K562 (cell line): ENCODE results near the gene SLC26A8. TPM values are rescaled to one million over a fixed set of nuclear protein-coding genes. Genes with fewer than 3 reads are reported as not detected.

Experiments
- ATAC-seq: fragments of 200-7000 bp; cut with Tn5 transposase; 3 replicates; pipeline ENCODE4 v1.9.1; 2020; ENCODE audit warnings: moderate library complexity
- BruUV-seq: library from RNA; stranded (reverse); fragments of 400-500 nt; replicated peaks from 2 replicates; lab custom pipeline; 2021; lab: Mats Ljungman, UMichigan
- CTCF ChIA-PET: fragments of 300-600 bp; formaldehyde crosslinking; extraction: SDS; loops from one replicate; lab custom pipeline; 2021; ENCODE audit warnings: low intra/inter-chr PET ratio; lab: Yijun Ruan, JAX
- POLR2A ChIA-PET: fragments of 300-600, 350-650 bp; sonication (Branson Sonifier 250); formaldehyde crosslinking; extraction: SDS; loops from one replicate; lab custom pipeline; 2021; ENCODE audit warnings: antibody characterized with exemption, inconsistent platforms; lab: Yijun Ruan, JAX
- DNase-seq, 4 experiments: peaks; one replicate each; pipeline versions ENCODE4 v3.0.0 to v3.0.0-alpha.2; 2011 to 2018; ENCODE audit warnings: low spot score in 3 of 4, mixed read lengths in 3 of 4; ENCODE audit errors: extremely low read depth in 1 of 4
- FAIRE-seq: peaks from 2 replicates; lab custom pipeline; 2011; peaks lifted over from hg19 to GRCh38; lab: Jason Lieb, UNC
- H2AFZ ChIP-seq: 2 replicates; pipeline ENCODE4 v1.6.0; 2011; ENCODE audit warnings: low read depth, low read length, control low read depth, inconsistent platforms
- H3K27ac ChIP-seq: fragments of 200-600 bp; 3 replicates; pipeline ENCODE4 v1.8.0; 2011; ENCODE audit warnings: low read depth, mild to moderate bottlenecking, control low read depth, inconsistent platforms, low read length, moderate library complexity, mixed read lengths; ENCODE audit errors: extremely low read depth
- H3K27me3 ChIP-seq, 2 experiments: fragments of 300-600 bp in 1 of 2; 2 replicates in 1 of 2; 3 replicates in 1 of 2; pipeline versions ENCODE4 v1.6.0 to v1.8.0; 2011; ENCODE audit warnings: inconsistent platforms in 2 of 2, low read length in 2 of 2, mild to moderate bottlenecking in 1 of 2, mixed read lengths in 1 of 2, moderate library complexity in 1 of 2; ENCODE audit not compliant: control insufficient read depth in 2 of 2, insufficient read depth in 2 of 2
- H3K36me3 ChIP-seq: fragments of 300-600 bp; 3 replicates; pipeline ENCODE4 v1.8.0; 2011; ENCODE audit warnings: mild to moderate bottlenecking, low read length, inconsistent platforms; ENCODE audit not compliant: control insufficient read depth, insufficient read depth
- H3K4me1 ChIP-seq, 2 experiments: fragments of 200-600 bp in 1 of 2; replicated peaks in 1 of 2; 2 replicates in 1 of 2; 3 replicates in 1 of 2; pipeline versions ENCODE4 v1.5.1 to v1.8.0; 2011; ENCODE audit warnings: inconsistent platforms in 2 of 2, low read length in 2 of 2, mild to moderate bottlenecking in 1 of 2, mixed read lengths in 1 of 2, moderate library complexity in 1 of 2; ENCODE audit not compliant: control insufficient read depth in 2 of 2, insufficient read depth in 2 of 2
- H3K4me2 ChIP-seq: 2 replicates; pipeline ENCODE4 v1.6.1; 2011; ENCODE audit warnings: low read length, control low read depth, inconsistent platforms, mixed read lengths; ENCODE audit not compliant: insufficient read depth
- H3K4me3 ChIP-seq: fragments of 200-600 bp; sonication (generic), shearing (Covaris generic); 2 replicates; pipeline ENCODE4 v1.5.1; 2016; ENCODE audit warnings: control low read depth, inconsistent platforms
- H3K79me2 ChIP-seq: fragments of 200-600 bp; 3 replicates; pipeline ENCODE4 v1.8.0; 2011; ENCODE audit warnings: low read length, inconsistent platforms; ENCODE audit not compliant: control insufficient read depth, insufficient read depth
- H3K9ac ChIP-seq, 2 experiments: 2 replicates each; pipeline versions ENCODE4 v1.6.0 to v1.6.1; 2011; ENCODE audit warnings: low read depth in 2 of 2, low read length in 2 of 2, control low read depth in 1 of 2, inconsistent platforms in 1 of 2, mild to moderate bottlenecking in 1 of 2, mixed read lengths in 1 of 2; ENCODE audit not compliant: insufficient read depth in 1 of 2
- H3K9me1 ChIP-seq: one replicate; pipeline ENCODE4 v1.6.0; 2011; ENCODE audit warnings: inconsistent platforms, mild to moderate bottlenecking, low read length, moderate library complexity; ENCODE audit not compliant: control insufficient read depth, insufficient read depth
- H3K9me3 ChIP-seq: replicated peaks from 2 replicates; pipeline ENCODE4 v1.5.1; 2011; ENCODE audit warnings: low read depth, low read length, inconsistent platforms; ENCODE audit not compliant: control insufficient read depth, insufficient read depth
- H4K20me1 ChIP-seq: replicated peaks from 2 replicates; pipeline ENCODE4 v1.6.1; 2011; ENCODE audit warnings: low read length, inconsistent platforms, mixed read lengths; ENCODE audit not compliant: control insufficient read depth, insufficient read depth
- ARNT ChIP-seq, 2 experiments: fragments of 450-650 bp; IDR thresholded peaks; 2 replicates each; pipeline ENCODE4 v1.6.1; 2016; ENCODE audit warnings: mild to moderate bottlenecking in 1 of 2
- ATF2 ChIP-seq: sonication (generic); formaldehyde crosslinking; IDR thresholded peaks from 2 replicates; pipeline ENCODE4 v1.8.1; 2022; ENCODE audit warnings: missing genetic modification reagents
- CBX8 ChIP-seq: fragments of 200-600 bp; sonication (generic); IDR thresholded peaks from 2 replicates; pipeline ENCODE4 v1.6.1; 2012; ENCODE audit warnings: borderline replicate concordance, mixed run types, low read depth, mild to moderate bottlenecking, moderate library complexity, mixed read lengths, low read length, control low read depth, inconsistent platforms; ENCODE audit not compliant: poor library complexity, severe bottlenecking; ENCODE audit errors: extremely low read depth
- CHD1 ChIP-seq: fragments of 200-600 bp; sonication (generic); IDR thresholded peaks from one replicate; pipeline ENCODE4 v1.6.1; 2012; ENCODE audit warnings: mild to moderate bottlenecking, moderate library complexity, low read length, inconsistent platforms
- DLX4 ChIP-seq: fragments of 250-450 bp; sonication (Bioruptor Pico); IDR thresholded peaks from 2 replicates; pipeline ENCODE4 v1.6.1; 2021; ENCODE audit warnings: mild to moderate bottlenecking
- E2F3 ChIP-seq: fragments of 250-450 bp; sonication (Bioruptor Pico); IDR thresholded peaks from 2 replicates; pipeline ENCODE4 v1.4.0; 2020; ENCODE audit warnings: mild to moderate bottlenecking
- HNRNPK ChIP-seq: fragments of 200-400 bp; formaldehyde crosslinking; IDR thresholded peaks from one replicate; pipeline ENCODE4 v1.6.1; 2018; ENCODE audit warnings: mild to moderate bottlenecking, low read depth, low read length; ENCODE audit not compliant: poor library complexity, severe bottlenecking
- KDM2B ChIP-seq: fragments of 250-450 bp; sonication (Bioruptor Pico); IDR thresholded peaks from 2 replicates; pipeline ENCODE4 v1.8.0; 2021; ENCODE audit warnings: mild to moderate bottlenecking, moderate library complexity
- KLF13 ChIP-seq: fragments of 450-650 bp; IDR thresholded peaks from 2 replicates; pipeline ENCODE4 v1.6.1; 2016; ENCODE audit warnings: missing genetic modification characterization, low read depth, mild to moderate bottlenecking, missing compliant biosample characterization, moderate library complexity, borderline replicate concordance
- RUNX1 ChIP-seq: sonication (generic); IDR thresholded peaks from 2 replicates; pipeline ENCODE4 v1.6.1; 2016; ENCODE audit warnings: antibody characterized with exemption, low read depth
- SMARCA5 ChIP-seq: fragments of 450-650 bp; IDR thresholded peaks from 2 replicates; pipeline ENCODE4 v1.6.1; 2016
- TBP ChIP-seq: optimal IDR thresholded peaks from 2 replicates; pipeline ENCODE3; 2011; ENCODE audit warnings: low read depth, low read length, improper control_type of control experiment
- TEAD2 ChIP-seq: fragments of 450-650 bp; IDR thresholded peaks from 2 replicates; pipeline ENCODE4 v1.6.1; 2016; ENCODE audit warnings: missing genetic modification characterization, control low read depth, missing compliant biosample characterization
- XRCC5 ChIP-seq: fragments of 200-400 bp; formaldehyde crosslinking; IDR thresholded peaks from 2 replicates; pipeline ENCODE4 v1.6.1; 2017; ENCODE audit warnings: low read depth, mild to moderate bottlenecking, low read length
- ZNF354B ChIP-seq: fragments of 250-450 bp; sonication (Bioruptor Pico); IDR thresholded peaks from 2 replicates; pipeline ENCODE4 v1.4.0; 2020
- ZNF431 ChIP-seq: sonication (generic); formaldehyde crosslinking; IDR thresholded peaks from 2 replicates; pipeline ENCODE4 v1.8.0; 2022; ENCODE audit warnings: mild to moderate bottlenecking, missing genetic modification reagents
- WGBS: fragments of 100-300 bp; shearing (Covaris generic); methylation state at CpG from one replicate; pipeline ENCODE4 v1.1.6; 2016; ENCODE audit warnings: low coverage, mixed read lengths; ENCODE audit not compliant: insufficient coverage; ENCODE audit errors: missing lambda C conversion rate; 5-methylcytosine and 5-hydroxymethylcytosine counted together
- in situ Hi-C: fragments of 300-500 bp; cut with MboI; formaldehyde crosslinking; loops from 4 replicates; pipeline ENCODE4 v1.15.0; 2018; ENCODE audit warnings: inconsistent platforms, mixed read lengths
- intact Hi-C: fragments of 100-400 bp; cut with micrococcal nuclease; formaldehyde crosslinking; loops from 2 replicates; pipeline ENCODE4 v1.14.2; 2022
- polyA plus RNA-seq, 8 experiments: library from polyadenylated mRNA; depleted of rRNA in 4 of 8; stranded (reverse) in 5 of 8; unstranded in 3 of 8; fragments of >200 nt; fragmentation: Nextera tagmentation in 2 of 8; fragmentation: Illumina TruSeq in 1 of 8; extraction: Ambion mirVana in 2 of 8; extraction: Trizol in 1 of 8; gene quantifications; 2 replicates each; pipeline versions ENCODE4 v1.2.1 to v1.2.3, GENCODE V29; 2011 to 2014; ENCODE audit warnings: inconsistent platforms in 1 of 8, missing spikeins in 1 of 8
- total RNA-seq, 7 experiments: library from RNA; depleted of rRNA in 6 of 7; stranded (reverse); fragments of >200 nt in 6 of 7; fragmentation: Illumina TruSeq in 2 of 7; extraction: Trizol in 2 of 7; gene quantifications; 2 replicates each; pipeline versions ENCODE4 v1.2.1 to v1.2.3, GENCODE V29; 2011 to 2021; ENCODE audit warnings: low replicate concordance in 1 of 7

Gene SLC26A8
- total and polyA plus RNA-seq, 9 of the 15 experiments (the other 6 are each of a cell fraction or from before 2014, with no cell fraction given): not detected

DNA sequence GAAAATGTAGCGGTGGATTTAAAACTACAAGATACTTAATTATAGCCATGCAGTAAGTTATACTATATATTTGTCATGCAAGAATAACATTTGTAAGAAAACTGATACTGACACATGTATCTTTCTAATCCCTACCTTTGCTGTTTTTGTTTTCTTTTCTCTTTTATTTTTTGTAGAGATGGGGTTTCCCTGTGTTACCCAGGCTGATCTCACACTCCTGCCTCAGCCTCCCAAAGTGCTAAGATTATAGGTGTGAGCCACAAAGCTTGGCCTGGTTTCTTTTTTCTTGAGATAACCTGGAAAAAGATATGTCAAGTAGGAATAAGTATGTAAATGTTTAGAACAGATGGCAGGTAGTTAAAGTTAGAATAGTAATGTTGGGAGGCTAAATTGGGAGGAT, 47.3 kb upstream of the SLC26A8 start:
- no peaks in the 10 kb centered on the region for H3K9me3 ChIP-seq
- H3K4me1 ChIP-seq: peaks cover 10 to 26% of the 10 kb centered on the region in 2 experiments; a peak in 3 of 5 replicates
- CTCF ChIA-PET: no interaction called here
- 100% methylated on average over 1 of the region's 1 CpG for WGBS
- no peak overlapping the region for H2AFZ ChIP-seq
- intact Hi-C loops (no loop called here), in situ Hi-C loops (no loop called here)
- H4K20me1 ChIP-seq: peaks cover 14% of the 10 kb centered on the region
- H3K4me2 ChIP-seq: no peak overlapping the region
- peaks cover 6% of the 10 kb centered on the region for H3K9me1 ChIP-seq
- no peak for ATAC-seq
- H3K27me3 ChIP-seq: no peaks in the 10 kb centered on the region
- H3K36me3 ChIP-seq: peaks cover 24% of the 10 kb centered on the region
- H3K9ac ChIP-seq: no peak overlapping the region
- no peak overlapping the region for H3K27ac ChIP-seq
- peaks cover 30% of the 10 kb centered on the region for H3K79me2 ChIP-seq
- BruUV-seq: no TSS peak
- no peak for DNase-seq
- TF ChIP-seq TEAD2 (tag) (no peak), ATF2 (CRISPR knock-in tag) (no peak), DLX4 (no peak), ARNT (IDR thresholded peaks at IDR 0.05) (no peak), CHD1 (no peak), KLF13 (tag) (no peak), ZNF431 (CRISPR knock-in tag) (no peak), RUNX1 (no peak), E2F3 (CRISPR knock-in tag) (no peak), SMARCA5 (no peak), KDM2B (no peak), HNRNPK (no peak), ZNF354B (CRISPR knock-in tag) (no peak), TBP (no peak), XRCC5 (no peak), CBX8 (no peak)
- TF ChIP-seq, all 486 proteins: peak for 0
- POLR2A ChIA-PET: interaction anchor here (0.6 to 1.0 kb wide), 2 partner anchors 41 to 802 kb away, joined by 3 read pairs; no protein-coding TSS in a partner anchor
- FAIRE-seq: no peak
- no peak overlapping the region for H3K4me3 ChIP-seq
